Measurements from ENCODE around the gene WWOX. TPM values are rescaled to one million over a fixed set of nuclear protein-coding genes. Genes with fewer than 3 reads are reported as not detected.

Gene WWOX
- polyA plus RNA-seq, 1 donor from 2014 or later = 25.6 TPM

DNA sequence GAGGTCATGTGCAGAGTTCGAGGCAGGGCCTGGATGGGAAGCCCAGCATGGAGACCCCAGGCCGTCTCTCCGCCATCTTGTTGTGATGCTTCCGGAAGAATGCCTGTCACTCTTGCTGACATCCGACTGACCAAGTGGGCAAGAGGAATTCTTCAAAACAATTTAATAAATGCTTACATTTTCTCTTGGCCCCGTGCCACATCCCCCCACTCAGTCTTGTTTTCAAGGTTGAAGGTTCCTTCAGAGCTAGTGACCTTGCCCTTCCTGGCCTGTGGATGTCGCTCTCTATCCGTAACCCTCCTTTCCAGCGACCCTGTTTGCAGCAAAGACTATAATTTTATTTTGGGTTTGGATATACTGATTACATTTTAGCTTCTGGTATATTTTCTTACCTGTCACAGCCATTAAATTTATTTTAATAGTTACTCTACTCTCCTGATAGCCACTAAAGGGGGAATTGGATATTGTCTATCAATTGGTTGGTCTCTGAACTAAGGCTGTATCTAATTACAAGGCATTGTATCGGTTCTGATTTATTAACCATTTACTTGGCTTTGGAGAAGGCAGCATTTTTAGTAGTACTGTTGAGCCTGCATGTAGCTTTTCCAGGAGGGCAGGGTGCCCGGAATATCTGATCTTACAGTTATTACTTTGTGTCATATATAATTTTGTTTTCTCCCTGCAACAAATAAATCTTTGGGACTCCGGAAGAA is 264.5 kb downstream of the WWOX start:
- Histone ChIP-seq H3K36me3 (ENCODE audit: insufficient read depth, low read length) (no peaks in the 10 kb centered on the region), H3K79me2 (replicated peaks; ENCODE audit: insufficient read depth, low read length) (no peaks in the 10 kb centered on the region), H4K20me1 (ENCODE audit: insufficient read depth) (no peaks in the 10 kb centered on the region), H3K9me3 (ENCODE audit: low read length) (no peaks in the 10 kb centered on the region), H3K9ac (ENCODE audit: low read length) (no peak overlapping the region), H3K27ac (ENCODE audit: low read length) (no peak overlapping the region), H3K4me3 (ENCODE audit: low read length) (no peak overlapping the region), H2AFZ (ENCODE audit: low read depth, low read length) (no peak overlapping the region), H3K9me2 (ENCODE audit: insufficient read depth, low read length) (no peaks in the 10 kb centered on the region), H3F3A (ENCODE audit: insufficient read depth, low read length, poor library complexity, severe bottlenecking) (no peaks in the 10 kb centered on the region), H3K4me2 (ENCODE audit: low read length) (no peak overlapping the region), H3K27me3 (ENCODE audit: insufficient read depth, low read depth, low read length) (no peaks in the 10 kb centered on the region)
- TF ChIP-seq SMC3 (conservative IDR thresholded peaks at IDR 0.05; ENCODE audit: poor library complexity) = no peak
- no peak for TF ChIP-seq EP300 (conservative IDR thresholded peaks at IDR 0.05; ENCODE audit: poor library complexity, severe bottlenecking)
- no peak for TF ChIP-seq POLR2AphosphoS5 (IDR thresholded peaks at IDR 0.05)
- TF ChIP-seq, protein P1, sequence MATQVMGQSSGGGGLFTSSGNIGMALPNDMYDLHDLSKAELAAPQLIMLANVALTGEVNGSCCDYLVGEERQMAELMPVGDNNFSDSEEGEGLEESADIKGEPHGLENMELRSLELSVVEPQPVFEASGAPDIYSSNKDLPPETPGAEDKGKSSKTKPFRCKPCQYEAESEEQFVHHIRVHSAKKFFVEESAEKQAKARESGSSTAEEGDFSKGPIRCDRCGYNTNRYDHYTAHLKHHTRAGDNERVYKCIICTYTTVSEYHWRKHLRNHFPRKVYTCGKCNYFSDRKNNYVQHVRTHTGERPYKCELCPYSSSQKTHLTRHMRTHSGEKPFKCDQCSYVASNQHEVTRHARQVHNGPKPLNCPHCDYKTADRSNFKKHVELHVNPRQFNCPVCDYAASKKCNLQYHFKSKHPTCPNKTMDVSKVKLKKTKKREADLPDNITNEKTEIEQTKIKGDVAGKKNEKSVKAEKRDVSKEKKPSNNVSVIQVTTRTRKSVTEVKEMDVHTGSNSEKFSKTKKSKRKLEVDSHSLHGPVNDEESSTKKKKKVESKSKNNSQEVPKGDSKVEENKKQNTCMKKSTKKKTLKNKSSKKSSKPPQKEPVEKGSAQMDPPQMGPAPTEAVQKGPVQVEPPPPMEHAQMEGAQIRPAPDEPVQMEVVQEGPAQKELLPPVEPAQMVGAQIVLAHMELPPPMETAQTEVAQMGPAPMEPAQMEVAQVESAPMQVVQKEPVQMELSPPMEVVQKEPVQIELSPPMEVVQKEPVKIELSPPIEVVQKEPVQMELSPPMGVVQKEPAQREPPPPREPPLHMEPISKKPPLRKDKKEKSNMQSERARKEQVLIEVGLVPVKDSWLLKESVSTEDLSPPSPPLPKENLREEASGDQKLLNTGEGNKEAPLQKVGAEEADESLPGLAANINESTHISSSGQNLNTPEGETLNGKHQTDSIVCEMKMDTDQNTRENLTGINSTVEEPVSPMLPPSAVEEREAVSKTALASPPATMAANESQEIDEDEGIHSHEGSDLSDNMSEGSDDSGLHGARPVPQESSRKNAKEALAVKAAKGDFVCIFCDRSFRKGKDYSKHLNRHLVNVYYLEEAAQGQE (IDR thresholded peaks at IDR 0.05; ENCODE audit: borderline replicate concordance) = no peak
- no peak for TF ChIP-seq EZH2 (IDR thresholded peaks at IDR 0.05; ENCODE audit: borderline replicate concordance, insufficient read depth, low read length, poor library complexity, severe bottlenecking)
- TF ChIP-seq RAD21 (conservative IDR thresholded peaks at IDR 0.05) = no peak
- TF ChIP-seq TAF1 (IDR thresholded peaks at IDR 0.05; ENCODE audit: low read depth) = no peak
- TF ChIP-seq MXI1 (conservative IDR thresholded peaks at IDR 0.05; ENCODE audit: poor library complexity, severe bottlenecking) = no peak
- TF ChIP-seq, protein P2, sequence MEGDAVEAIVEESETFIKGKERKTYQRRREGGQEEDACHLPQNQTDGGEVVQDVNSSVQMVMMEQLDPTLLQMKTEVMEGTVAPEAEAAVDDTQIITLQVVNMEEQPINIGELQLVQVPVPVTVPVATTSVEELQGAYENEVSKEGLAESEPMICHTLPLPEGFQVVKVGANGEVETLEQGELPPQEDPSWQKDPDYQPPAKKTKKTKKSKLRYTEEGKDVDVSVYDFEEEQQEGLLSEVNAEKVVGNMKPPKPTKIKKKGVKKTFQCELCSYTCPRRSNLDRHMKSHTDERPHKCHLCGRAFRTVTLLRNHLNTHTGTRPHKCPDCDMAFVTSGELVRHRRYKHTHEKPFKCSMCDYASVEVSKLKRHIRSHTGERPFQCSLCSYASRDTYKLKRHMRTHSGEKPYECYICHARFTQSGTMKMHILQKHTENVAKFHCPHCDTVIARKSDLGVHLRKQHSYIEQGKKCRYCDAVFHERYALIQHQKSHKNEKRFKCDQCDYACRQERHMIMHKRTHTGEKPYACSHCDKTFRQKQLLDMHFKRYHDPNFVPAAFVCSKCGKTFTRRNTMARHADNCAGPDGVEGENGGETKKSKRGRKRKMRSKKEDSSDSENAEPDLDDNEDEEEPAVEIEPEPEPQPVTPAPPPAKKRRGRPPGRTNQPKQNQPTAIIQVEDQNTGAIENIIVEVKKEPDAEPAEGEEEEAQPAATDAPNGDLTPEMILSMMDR (IDR thresholded peaks at IDR 0.05; ENCODE audit: poor library complexity, severe bottlenecking) = no peak

DNA sequence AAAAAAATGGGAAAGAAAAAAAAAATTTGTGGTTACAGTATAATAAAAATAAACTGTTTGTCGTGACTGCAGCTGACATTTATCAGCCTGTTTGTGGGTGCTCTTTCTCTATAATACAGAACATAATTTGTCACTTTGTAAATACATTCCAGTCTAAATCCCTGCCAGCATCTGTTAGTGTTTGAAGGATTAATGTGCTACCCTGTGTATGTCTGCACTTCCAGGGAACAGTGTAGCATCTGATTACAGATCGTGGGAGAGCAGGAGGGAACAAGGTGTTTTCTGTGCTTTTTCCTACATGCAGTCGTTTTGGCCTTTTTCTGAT is 265.1 kb downstream of the WWOX start:
- H3F3A ChIP-seq (ENCODE audit: insufficient read depth, low read length, poor library complexity, severe bottlenecking) = no peaks in the 10 kb centered on the region
- H3K4me2 ChIP-seq (ENCODE audit: low read length) = no peak overlapping the region
- H3K9me3 ChIP-seq (ENCODE audit: low read length) = no peaks in the 10 kb centered on the region
- H3K9ac ChIP-seq (ENCODE audit: low read length) = no peak overlapping the region
- no peaks in the 10 kb centered on the region for H3K27me3 ChIP-seq (ENCODE audit: insufficient read depth, low read depth, low read length)
- H3K4me3 ChIP-seq (ENCODE audit: low read length) = no peak overlapping the region
- no peak overlapping the region for H2AFZ ChIP-seq (ENCODE audit: low read depth, low read length)
- no peaks in the 10 kb centered on the region for H3K9me2 ChIP-seq (ENCODE audit: insufficient read depth, low read length)
- H4K20me1 ChIP-seq (ENCODE audit: insufficient read depth) = no peaks in the 10 kb centered on the region
- TF ChIP-seq TAF1 (IDR thresholded peaks at IDR 0.05; ENCODE audit: low read depth) = no peak
- TF ChIP-seq, protein P1 (IDR thresholded peaks at IDR 0.05; ENCODE audit: borderline replicate concordance) = peak; percentile 50
- TF ChIP-seq EP300 (conservative IDR thresholded peaks at IDR 0.05; ENCODE audit: poor library complexity, severe bottlenecking) = no peak
- TF ChIP-seq SMC3 (conservative IDR thresholded peaks at IDR 0.05; ENCODE audit: poor library complexity) = no peak
- TF ChIP-seq, protein P2 (IDR thresholded peaks at IDR 0.05; ENCODE audit: poor library complexity, severe bottlenecking) = no peak
- TF ChIP-seq EZH2 (IDR thresholded peaks at IDR 0.05; ENCODE audit: borderline replicate concordance, insufficient read depth, low read length, poor library complexity, severe bottlenecking) = no peak
- no peak for TF ChIP-seq MXI1 (conservative IDR thresholded peaks at IDR 0.05; ENCODE audit: poor library complexity, severe bottlenecking)
- TF ChIP-seq RAD21 (conservative IDR thresholded peaks at IDR 0.05) = no peak
- peak; percentile 70 for TF ChIP-seq POLR2AphosphoS5 (IDR thresholded peaks at IDR 0.05)
- H3K36me3 ChIP-seq (ENCODE audit: insufficient read depth, low read length) = no peaks in the 10 kb centered on the region
- no peaks in the 10 kb centered on the region for H3K79me2 ChIP-seq (replicated peaks; ENCODE audit: insufficient read depth, low read length)
- no peak overlapping the region for H3K27ac ChIP-seq (ENCODE audit: low read length)

Data from neural cell (in vitro differentiated cells).